Fibroblast of villous mesenchyme (primary cell): Measurements from ENCODE around the gene CMIP. TPM values are rescaled to one million over a fixed set of nuclear protein-coding genes. Genes with fewer than 3 reads are reported as not detected.
A peak's percentile ranks its signal among the peaks of the same experiment; 100 is the strongest.

ENCODE experiments used
- DNase-seq: peaks from one replicate; pipeline ENCODE4 v3.0.0-alpha.2; 2010; ENCODE audit warnings: low read depth
- H3K4me3 ChIP-seq: 2 replicates; pipeline ENCODE4 v1.5.1; 2011; ENCODE audit warnings: low read depth, mild to moderate bottlenecking, low read length
- total RNA-seq: library from RNA; depleted of rRNA; stranded (reverse); fragments of >200 nt; gene quantifications from 2 replicates; pipeline ENCODE4 v1.2.3, GENCODE V29; 2012
- TF ChIP-seq, protein P1 (sequence below): IDR thresholded peaks from 2 replicates; pipeline ENCODE4 v1.5.1; 2012; ENCODE audit warnings: low read depth, mild to moderate bottlenecking, low read length; ENCODE audit not compliant: insufficient read depth

CMIP gene
- total RNA-seq, 1 donor = 7.8 TPM

- TF ChIP-seq, protein P1, sequence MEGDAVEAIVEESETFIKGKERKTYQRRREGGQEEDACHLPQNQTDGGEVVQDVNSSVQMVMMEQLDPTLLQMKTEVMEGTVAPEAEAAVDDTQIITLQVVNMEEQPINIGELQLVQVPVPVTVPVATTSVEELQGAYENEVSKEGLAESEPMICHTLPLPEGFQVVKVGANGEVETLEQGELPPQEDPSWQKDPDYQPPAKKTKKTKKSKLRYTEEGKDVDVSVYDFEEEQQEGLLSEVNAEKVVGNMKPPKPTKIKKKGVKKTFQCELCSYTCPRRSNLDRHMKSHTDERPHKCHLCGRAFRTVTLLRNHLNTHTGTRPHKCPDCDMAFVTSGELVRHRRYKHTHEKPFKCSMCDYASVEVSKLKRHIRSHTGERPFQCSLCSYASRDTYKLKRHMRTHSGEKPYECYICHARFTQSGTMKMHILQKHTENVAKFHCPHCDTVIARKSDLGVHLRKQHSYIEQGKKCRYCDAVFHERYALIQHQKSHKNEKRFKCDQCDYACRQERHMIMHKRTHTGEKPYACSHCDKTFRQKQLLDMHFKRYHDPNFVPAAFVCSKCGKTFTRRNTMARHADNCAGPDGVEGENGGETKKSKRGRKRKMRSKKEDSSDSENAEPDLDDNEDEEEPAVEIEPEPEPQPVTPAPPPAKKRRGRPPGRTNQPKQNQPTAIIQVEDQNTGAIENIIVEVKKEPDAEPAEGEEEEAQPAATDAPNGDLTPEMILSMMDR = no peak
- no peak overlapping the region for H3K4me3 ChIP-seq
- peak; percentile 70 for DNase-seq
Observed at GRCh38 chr16:81457326-81458133, 12.9 kb downstream of the CMIP start.

DNA sequence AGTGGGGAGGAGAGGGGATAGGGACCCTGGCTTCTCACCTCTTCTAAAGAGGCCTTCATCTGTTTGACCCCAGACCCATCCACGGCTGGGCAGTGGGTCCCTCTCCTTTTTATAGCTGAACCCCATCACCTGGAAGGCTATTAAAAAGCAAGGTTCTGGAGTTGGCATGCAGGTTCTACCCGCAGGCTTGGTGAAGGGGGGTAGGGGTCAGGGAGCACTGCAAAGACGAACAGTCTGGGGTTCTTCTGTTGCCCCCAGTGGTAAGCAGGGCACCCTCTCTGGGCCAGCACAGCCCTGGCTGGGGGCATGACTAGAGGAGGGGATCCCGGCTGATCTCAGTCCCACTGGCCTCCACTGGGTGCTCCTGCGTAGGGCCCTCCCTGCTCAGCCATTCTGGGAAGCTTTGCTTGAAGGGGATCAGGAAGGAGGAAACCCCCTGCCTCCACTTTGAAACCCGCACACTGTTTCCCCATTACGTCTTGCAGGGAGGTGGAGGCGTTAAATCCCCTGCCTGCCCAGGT is 13.6 kb downstream of the CMIP start:
- no peak for DNase-seq
- TF ChIP-seq, protein P1 = no peak
- H3K4me3 ChIP-seq = no peak overlapping the region

GRCh38 chr16:81458827-81459598 is 14.4 kb downstream of the CMIP start:
- no peak overlapping the region for H3K4me3 ChIP-seq
- TF ChIP-seq, protein P1 = no peak
- DNase-seq = no peak

DNA sequence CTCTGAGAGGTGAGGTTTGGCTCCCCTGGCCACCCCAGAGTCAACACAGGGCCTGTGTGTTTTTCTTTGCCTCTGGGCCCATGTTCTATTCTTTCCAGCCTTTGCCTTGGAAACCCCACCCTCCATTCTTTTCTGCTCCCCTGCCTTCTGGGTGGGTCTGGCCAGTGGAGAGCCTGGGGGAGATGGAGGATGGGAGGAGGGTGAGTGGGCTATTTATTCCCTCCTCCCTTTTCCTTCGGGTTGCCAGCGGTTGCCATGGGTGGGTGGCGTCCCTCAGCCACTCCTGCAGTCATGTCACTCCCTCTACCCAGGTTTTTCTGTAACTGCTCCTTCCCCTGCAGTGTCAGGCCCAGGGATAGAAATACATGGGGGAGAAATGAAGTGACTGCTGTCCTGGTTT is 15.5 kb downstream of the CMIP start:
- no peak overlapping the region for H3K4me3 ChIP-seq
- TF ChIP-seq, protein P1 = no peak
- no peak for DNase-seq

DNA sequence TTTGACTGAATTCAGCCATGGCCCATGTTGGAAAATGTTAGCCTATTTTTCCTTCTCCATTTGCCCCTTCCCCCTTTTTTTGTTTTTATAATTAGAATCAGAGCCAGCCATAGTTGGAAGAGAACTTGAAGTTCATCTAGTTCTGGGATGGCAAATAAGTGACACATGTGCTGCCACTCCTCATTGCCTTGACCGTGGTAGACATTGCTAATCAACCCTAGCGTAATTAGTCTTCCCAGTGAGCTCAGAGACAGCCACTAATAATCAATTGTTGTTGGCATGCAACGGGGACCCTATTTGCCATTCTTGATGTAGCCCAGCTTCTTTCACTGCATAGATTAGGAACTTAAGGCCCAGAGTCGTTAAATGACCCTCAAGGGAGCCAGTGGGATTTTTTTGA is 16.6 kb downstream of the CMIP start:
- DNase-seq = no peak
- H3K4me3 ChIP-seq = no peak overlapping the region
- TF ChIP-seq, protein P1 = no peak

GRCh38 chr16:81461766-81462165 is 17.2 kb downstream of the CMIP start:
- TF ChIP-seq, protein P1 = no peak
- no peak for DNase-seq
- H3K4me3 ChIP-seq = no peak overlapping the region
